ENCODE results near the gene POTEH. TPM values are rescaled to one million over a fixed set of nuclear protein-coding genes. Genes with fewer than 3 reads are reported as not detected.
"Not testable (repeated sequence)": the region's sequence is repeated elsewhere in the genome, so short reads cannot be mapped to it uniquely, and the experiment has no call there.

The POTEH gene
- total RNA-seq, 1 experiment from 2014 or later = not detected

DNA sequence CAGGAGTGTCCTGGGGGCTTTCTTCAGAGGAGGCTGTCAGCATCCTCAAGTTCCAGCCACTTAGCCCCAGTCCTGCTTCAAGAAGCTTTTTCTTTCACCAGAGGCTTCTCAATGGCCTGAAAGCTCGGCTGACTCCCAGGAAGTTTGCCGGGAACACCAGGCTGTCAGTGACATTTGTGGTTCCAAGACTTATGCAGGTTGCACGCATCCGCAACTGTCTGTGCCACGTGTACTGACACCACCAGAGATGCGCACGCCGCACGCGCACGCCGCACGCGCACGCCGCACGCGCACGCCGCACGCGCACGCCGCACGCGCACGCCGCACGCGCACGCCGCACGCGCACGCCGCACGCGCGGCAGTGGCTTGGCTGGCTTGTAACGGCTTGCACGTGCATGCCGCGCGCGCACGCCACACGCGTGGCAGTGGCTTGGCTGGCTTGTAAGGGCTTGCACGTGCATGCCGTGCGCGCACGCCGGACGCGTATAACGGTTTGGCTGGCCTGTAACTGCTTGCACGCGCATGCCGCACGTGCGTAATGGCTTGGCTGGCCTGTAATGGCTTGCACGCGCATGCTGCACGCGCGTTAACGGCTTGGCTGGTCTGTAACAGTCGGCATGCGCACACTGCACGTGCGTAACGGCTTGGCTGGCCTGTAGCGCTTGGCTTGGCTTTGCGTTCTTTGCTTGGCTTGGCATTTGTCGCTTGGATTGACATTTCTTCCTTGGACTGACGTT is 646 bp upstream of the POTEH start:
- no CpG with 5 or more reads among the region's 77 CpGs for WGBS (ENCODE audit: extremely low coverage, insufficient read length, low lambda C conversion rate)
- not testable (repeated sequence) for H3K36me3 Mint-ChIP-seq (ENCODE audit: insufficient read depth in 1 of 3, low read depth in 3 of 3); H2AK5ac ChIP-seq (ENCODE audit: insufficient read length, low read length); H3K27ac Mint-ChIP-seq; H4K20me1 ChIP-seq (ENCODE audit: control insufficient read depth, insufficient read depth, insufficient read length); H4K91ac ChIP-seq (ENCODE audit: insufficient read length, low read depth, low read length); H3K27me3 ChIP-seq (ENCODE audit: insufficient read depth, low read length); H2BK15ac ChIP-seq (ENCODE audit: low read depth, low read length); H4K5ac ChIP-seq (ENCODE audit: insufficient read length, low read depth, low read length); H3K9ac ChIP-seq (ENCODE audit: extremely low read depth, insufficient read length, low read length); H2BK20ac ChIP-seq (ENCODE audit: low read depth, low read length, poor library complexity, severe bottlenecking); H3K4me3 Mint-ChIP-seq; H3K4me1 ChIP-seq (ENCODE audit: insufficient read depth, low read length); H3K27ac ChIP-seq (ENCODE audit: insufficient read length, low read depth, low read length); H3K4me2 ChIP-seq (ENCODE audit: insufficient read depth, insufficient read length, low read length); H3K18ac ChIP-seq (ENCODE audit: insufficient read length, low read depth, low read length); H3K23ac ChIP-seq (ENCODE audit: insufficient read length, low read depth, low read length); H3K56ac ChIP-seq (ENCODE audit: insufficient read length, low read depth, low read length); H3K27me3 Mint-ChIP-seq (ENCODE audit: low read depth); H3K79me1 ChIP-seq (ENCODE audit: insufficient read depth, low read depth, low read length, poor library complexity, severe bottlenecking); H3T11ph ChIP-seq (ENCODE audit: low read length); H3K14ac ChIP-seq (ENCODE audit: insufficient read depth, low read length); H3K9me3 Mint-ChIP-seq; H2BK120ac ChIP-seq (ENCODE audit: low read depth, low read length, poor library complexity, severe bottlenecking); H2BK5ac ChIP-seq (ENCODE audit: insufficient read length, low read length); H2BK12ac ChIP-seq (ENCODE audit: insufficient read length, low read depth, low read length); H3K4ac ChIP-seq (ENCODE audit: low read depth, low read length); H3K9me3 ChIP-seq (ENCODE audit: control insufficient read depth, low read depth, low read length); H4K8ac ChIP-seq (replicated peaks; ENCODE audit: insufficient read length, low read depth, low read length); H3K23me2 ChIP-seq (ENCODE audit: insufficient read length, low read depth, low read length, poor library complexity, severe bottlenecking); H2AFZ ChIP-seq (ENCODE audit: low read length); H3K79me2 ChIP-seq (ENCODE audit: insufficient read depth, low read length); H3K4me1 Mint-ChIP-seq
- DNase-seq = peak; percentile 27

DNA sequence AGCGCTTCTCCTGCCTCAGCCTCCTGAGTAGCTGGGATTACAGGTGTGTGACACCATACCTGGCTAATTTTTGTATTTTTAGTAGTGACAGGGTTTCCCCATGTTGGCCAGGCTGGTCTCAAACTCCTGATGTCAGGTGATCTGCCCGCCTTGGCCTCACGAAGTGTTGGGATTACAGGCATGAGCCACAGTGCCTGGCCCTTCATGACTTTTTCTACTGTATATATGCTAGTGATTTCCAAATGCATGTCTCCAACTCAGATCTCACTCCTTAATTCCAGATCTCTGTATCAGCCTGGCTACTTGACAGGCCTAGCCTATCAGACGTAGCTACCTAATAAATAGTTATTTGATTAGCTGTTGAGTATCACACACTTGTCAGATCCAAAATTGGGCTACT is 23.8 kb downstream of the POTEH start:
- not testable (repeated sequence) for H4K20me1 ChIP-seq (ENCODE audit: control insufficient read depth, insufficient read depth, insufficient read length); H3K4me3 Mint-ChIP-seq; H3K9ac ChIP-seq (ENCODE audit: extremely low read depth, insufficient read length, low read length); H3K79me1 ChIP-seq (ENCODE audit: insufficient read depth, low read depth, low read length, poor library complexity, severe bottlenecking); H3K4ac ChIP-seq (ENCODE audit: low read depth, low read length); H3K36me3 Mint-ChIP-seq (ENCODE audit: insufficient read depth in 1 of 3, low read depth in 3 of 3); H3K27ac ChIP-seq (ENCODE audit: insufficient read length, low read depth, low read length); H3K4me1 ChIP-seq (ENCODE audit: insufficient read depth, low read length); H4K8ac ChIP-seq (replicated peaks; ENCODE audit: insufficient read length, low read depth, low read length); H3K79me2 ChIP-seq (ENCODE audit: insufficient read depth, low read length); H3K23ac ChIP-seq (ENCODE audit: insufficient read length, low read depth, low read length); H2BK120ac ChIP-seq (ENCODE audit: low read depth, low read length, poor library complexity, severe bottlenecking); H3K27me3 ChIP-seq (ENCODE audit: insufficient read depth, low read length); H3T11ph ChIP-seq (ENCODE audit: low read length); H3K27me3 Mint-ChIP-seq (ENCODE audit: low read depth); H4K5ac ChIP-seq (ENCODE audit: insufficient read length, low read depth, low read length); H2AK5ac ChIP-seq (ENCODE audit: insufficient read length, low read length); H2BK20ac ChIP-seq (ENCODE audit: low read depth, low read length, poor library complexity, severe bottlenecking); H2BK12ac ChIP-seq (ENCODE audit: insufficient read length, low read depth, low read length); H3K23me2 ChIP-seq (ENCODE audit: insufficient read length, low read depth, low read length, poor library complexity, severe bottlenecking); H2BK5ac ChIP-seq (ENCODE audit: insufficient read length, low read length); H3K56ac ChIP-seq (ENCODE audit: insufficient read length, low read depth, low read length); H3K14ac ChIP-seq (ENCODE audit: insufficient read depth, low read length); H2AFZ ChIP-seq (ENCODE audit: low read length); DNase-seq; H4K91ac ChIP-seq (ENCODE audit: insufficient read length, low read depth, low read length); H3K4me1 Mint-ChIP-seq; H3K18ac ChIP-seq (ENCODE audit: insufficient read length, low read depth, low read length); H2BK15ac ChIP-seq (ENCODE audit: low read depth, low read length); H3K4me2 ChIP-seq (ENCODE audit: insufficient read depth, insufficient read length, low read length); H3K27ac Mint-ChIP-seq
- no CpG with 5 or more reads among the region's 4 CpGs for WGBS (ENCODE audit: extremely low coverage, insufficient read length, low lambda C conversion rate)
- H3K9me3 Mint-ChIP-seq = peaks cover 14 to 18% of the 10 kb centered on the region in 2 experiments
- peaks cover 15% of the 10 kb centered on the region for H3K9me3 ChIP-seq (ENCODE audit: control insufficient read depth, low read depth, low read length)
